Endodermal cell (in vitro differentiated cells): ENCODE measurements around the gene PPRC1. TPM values are rescaled to one million over a fixed set of nuclear protein-coding genes. Genes with fewer than 3 reads are reported as not detected.
A peak's percentile ranks its signal among the peaks of the same experiment; 100 is the strongest.

Experiments
- DNase-seq: peaks from one replicate; pipeline ENCODE4 v3.0.0-alpha.2; 2017
- H3K27ac ChIP-seq: 2 replicates; pipeline ENCODE4 v1.5.1; 2013; ENCODE audit warnings: mild to moderate bottlenecking, low read depth, low read length, moderate library complexity
- H3K27me3 ChIP-seq: 2 replicates; pipeline ENCODE4 v1.6.1; 2013; ENCODE audit warnings: mild to moderate bottlenecking, low read length, moderate library complexity; ENCODE audit not compliant: insufficient read depth, control insufficient read depth, poor library complexity, severe bottlenecking
- H3K36me3 ChIP-seq: 2 replicates; pipeline ENCODE4 v1.7.0; 2013; ENCODE audit warnings: mild to moderate bottlenecking, low read length, moderate library complexity; ENCODE audit not compliant: control insufficient read depth, insufficient read depth
- H3K4me1 ChIP-seq: one replicate; pipeline ENCODE4 v1.7.0; 2013; ENCODE audit warnings: low read length; ENCODE audit not compliant: control insufficient read depth, insufficient read depth
- H3K4me3 ChIP-seq: 2 replicates; pipeline ENCODE4 v1.5.1; 2013; ENCODE audit warnings: mild to moderate bottlenecking, low read length, moderate library complexity
- H3K9ac ChIP-seq: 2 replicates; pipeline ENCODE4 v1.6.1; 2013; ENCODE audit warnings: mild to moderate bottlenecking, low read length, moderate library complexity; ENCODE audit not compliant: poor library complexity, severe bottlenecking; ENCODE audit errors: extremely low read depth
- H3K9me3 ChIP-seq: 2 replicates; pipeline ENCODE4 v1.6.1; 2013; ENCODE audit warnings: mild to moderate bottlenecking, low read length, moderate library complexity; ENCODE audit not compliant: control insufficient read depth
- H3K27ac Mint-ChIP-seq: 2 replicates; pipeline ENCODE4 v1.8.0; 2020; ENCODE audit warnings: mixed read lengths
- H3K27me3 Mint-ChIP-seq: 2 replicates; pipeline ENCODE4 v1.8.0; 2021; ENCODE audit warnings: mild to moderate bottlenecking, mixed read lengths; ENCODE audit not compliant: insufficient read depth
- H3K36me3 Mint-ChIP-seq: 2 replicates; pipeline ENCODE4 v1.8.0; 2020; ENCODE audit warnings: low read depth, mixed read lengths
- H3K4me1 Mint-ChIP-seq: 2 replicates; pipeline ENCODE4 v1.8.0; 2020; ENCODE audit warnings: mixed read lengths
- H3K4me3 Mint-ChIP-seq: 2 replicates; pipeline ENCODE4 v1.8.0; 2020; ENCODE audit warnings: mild to moderate bottlenecking, moderate library complexity, mixed read lengths
- H3K9me3 Mint-ChIP-seq: 2 replicates; pipeline ENCODE4 v1.8.0; 2020; ENCODE audit warnings: mild to moderate bottlenecking, mixed read lengths
- WGBS, 2 experiments: methylation state at CpG; one replicate each; pipeline versions ENCODE4 v1.1.5 to v1.1.7; 2013; ENCODE audit warnings: missing lambda C conversion rate in 2 of 2, mixed read lengths in 1 of 2; ENCODE audit not compliant: insufficient coverage in 1 of 2, insufficient read length in 1 of 2; 5-methylcytosine and 5-hydroxymethylcytosine counted together
- total RNA-seq, 2 donors: library from RNA; stranded (reverse); fragmentation: NEBNext Ultra II Directional in 1 of 2; extraction: Animal tissue kit (Norgen Biotek cat#: 25700) in 1 of 2; gene quantifications; 2 replicates in 1 of 2; 3 replicates in 1 of 2; pipeline ENCODE4 v1.2.1, GENCODE V29; 2021
- TF ChIP-seq, protein P1 (sequence below): fragments of 200-600 bp; sonication (generic); conservative IDR thresholded peaks from 2 replicates; pipeline ENCODE4 v1.5.0; 2021; ENCODE audit warnings: antibody characterized with exemption, mild to moderate bottlenecking

The PPRC1 gene
- total RNA-seq, 2 donors from 2014 or later, result 44.5 to 44.7 TPM

GRCh38 chr10:102131286-102132170 is 1.3 kb upstream of the PPRC1 start:
- H3K27me3 ChIP-seq, result no peaks in the 10 kb centered on the region
- no peaks in the 10 kb centered on the region for H3K9me3 ChIP-seq

GRCh38 chr10:102132193-102132562 is 662 bp upstream of the PPRC1 start:
- H3K27ac ChIP-seq, result no peak overlapping the region
- H3K9ac ChIP-seq, result peak overlapping the region; percentile 85
- DNase-seq, result no peak
- peaks cover 4% of the 10 kb centered on the region for H3K36me3 ChIP-seq
- H3K4me1 Mint-ChIP-seq, result peaks cover 25% of the 10 kb centered on the region
- peak overlapping the region; percentile 63 for H3K27ac Mint-ChIP-seq
- H3K4me3 ChIP-seq, result peak overlapping the region; percentile 94
- H3K9me3 Mint-ChIP-seq, result no peaks in the 10 kb centered on the region
- peak overlapping the region; percentile 96 for H3K4me3 Mint-ChIP-seq
- peaks cover 7% of the 10 kb centered on the region for H3K4me1 ChIP-seq
- WGBS, 2 experiments, result 38 to 49% methylated on average over 8 of the region's 8 CpGs
- TF ChIP-seq, protein P1, sequence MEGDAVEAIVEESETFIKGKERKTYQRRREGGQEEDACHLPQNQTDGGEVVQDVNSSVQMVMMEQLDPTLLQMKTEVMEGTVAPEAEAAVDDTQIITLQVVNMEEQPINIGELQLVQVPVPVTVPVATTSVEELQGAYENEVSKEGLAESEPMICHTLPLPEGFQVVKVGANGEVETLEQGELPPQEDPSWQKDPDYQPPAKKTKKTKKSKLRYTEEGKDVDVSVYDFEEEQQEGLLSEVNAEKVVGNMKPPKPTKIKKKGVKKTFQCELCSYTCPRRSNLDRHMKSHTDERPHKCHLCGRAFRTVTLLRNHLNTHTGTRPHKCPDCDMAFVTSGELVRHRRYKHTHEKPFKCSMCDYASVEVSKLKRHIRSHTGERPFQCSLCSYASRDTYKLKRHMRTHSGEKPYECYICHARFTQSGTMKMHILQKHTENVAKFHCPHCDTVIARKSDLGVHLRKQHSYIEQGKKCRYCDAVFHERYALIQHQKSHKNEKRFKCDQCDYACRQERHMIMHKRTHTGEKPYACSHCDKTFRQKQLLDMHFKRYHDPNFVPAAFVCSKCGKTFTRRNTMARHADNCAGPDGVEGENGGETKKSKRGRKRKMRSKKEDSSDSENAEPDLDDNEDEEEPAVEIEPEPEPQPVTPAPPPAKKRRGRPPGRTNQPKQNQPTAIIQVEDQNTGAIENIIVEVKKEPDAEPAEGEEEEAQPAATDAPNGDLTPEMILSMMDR, result no peak
- H3K36me3 Mint-ChIP-seq, result no peaks in the 10 kb centered on the region
- no peaks in the 10 kb centered on the region for H3K9me3 ChIP-seq
- no peaks in the 10 kb centered on the region for H3K27me3 ChIP-seq
- H3K27me3 Mint-ChIP-seq, result no peaks in the 10 kb centered on the region

More at GRCh38 chr10:102131286-102132170, 1.3 kb upstream of the PPRC1 start:
- peaks cover 20% of the 10 kb centered on the region for H3K4me1 Mint-ChIP-seq
- 92% methylated on average over 8 of the region's 8 CpGs; no CpG with 5 or more reads in 1 of the 2 experiments for WGBS, 2 experiments
- TF ChIP-seq, protein P1, result no peak
- H3K4me3 Mint-ChIP-seq, result no peak overlapping the region
- no peak overlapping the region for H3K9ac ChIP-seq
- no peak overlapping the region for H3K4me3 ChIP-seq
- H3K4me1 ChIP-seq, result peaks cover 7% of the 10 kb centered on the region
- H3K9me3 Mint-ChIP-seq, result no peaks in the 10 kb centered on the region
- no peak for DNase-seq
- H3K27me3 Mint-ChIP-seq, result no peaks in the 10 kb centered on the region
- H3K36me3 ChIP-seq, result peaks cover 4% of the 10 kb centered on the region
- no peaks in the 10 kb centered on the region for H3K36me3 Mint-ChIP-seq
- H3K27ac Mint-ChIP-seq, result no peak overlapping the region
- H3K27ac ChIP-seq, result no peak overlapping the region

GRCh38 chr10:102133373-102134195 is 744 bp downstream of the PPRC1 start:
- H3K4me1 ChIP-seq, result peaks cover 17% of the 10 kb centered on the region
- no peaks in the 10 kb centered on the region for H3K9me3 Mint-ChIP-seq
- no peaks in the 10 kb centered on the region for H3K27me3 ChIP-seq
- peak; percentile 78 for DNase-seq
- H3K4me1 Mint-ChIP-seq, result peaks cover 39% of the 10 kb centered on the region
- peaks cover 5% of the 10 kb centered on the region for H3K36me3 Mint-ChIP-seq
- H3K4me3 Mint-ChIP-seq, result peak overlapping the region; percentile 96
- WGBS, 2 experiments, result 0% methylated on average over 4 to 48 of the region's 48 CpGs
- no peaks in the 10 kb centered on the region for H3K27me3 Mint-ChIP-seq
- peak overlapping the region; percentile 97 for H3K27ac Mint-ChIP-seq
- no peaks in the 10 kb centered on the region for H3K9me3 ChIP-seq
- H3K36me3 ChIP-seq, result peaks cover 13% of the 10 kb centered on the region
- peak overlapping the region; percentile 82 for H3K27ac ChIP-seq
- H3K9ac ChIP-seq, result peak overlapping the region; percentile 85
- peak overlapping the region; percentile 94 for H3K4me3 ChIP-seq
- TF ChIP-seq, protein P1, result no peak
